H54 (cell line): Measurements from ENCODE around the gene GBX2.
"Not testable (repeated sequence)": the region's sequence is repeated elsewhere in the genome, so short reads cannot be mapped to it uniquely, and the experiment has no call there.

Experiments
- DNase-seq: peaks from one replicate; pipeline ENCODE4 v3.0.0; 2011; ENCODE audit warnings: low spot score, mixed read lengths; ENCODE audit not compliant: insufficient read length
- FAIRE-seq: peaks from 3 replicates; lab custom pipeline; 2011; peaks lifted over from hg19 to GRCh38; lab: Jason Lieb, UNC
- POLR2A ChIP-seq: IDR thresholded peaks from 2 replicates; pipeline ENCODE4 v1.6.1; 2011; ENCODE audit warnings: low read depth, mild to moderate bottlenecking, low read length

The GBX2 gene

GRCh38 chr2:236160366-236161081 is 7.7 kb downstream of the GBX2 start:
- DNase-seq (no peak), FAIRE-seq (no peak)
- TF ChIP-seq POLR2A = no peak

GRCh38 chr2:236159778-236160170 is 8.4 kb downstream of the GBX2 start:
- no peak for FAIRE-seq
- no peak for TF ChIP-seq POLR2A

GRCh38 chr2:236158969-236159777 is 9.0 kb downstream of the GBX2 start:
- FAIRE-seq (no peak), DNase-seq (no peak)
- no peak for TF ChIP-seq POLR2A

More at GRCh38 chr2:236159778-236160170, 8.4 kb downstream of the GBX2 start:
- DNase-seq = no peak

- FAIRE-seq = no peak
- TF ChIP-seq POLR2A = no peak
These were observed 10.2 kb downstream of the GBX2 start for GRCh38 chr2:236157815-236158498.

GRCh38 chr2:236157366-236157765 is 10.8 kb downstream of the GBX2 start:
- no peak for DNase-seq

More at GRCh38 chr2:236157815-236158498, 10.2 kb downstream of the GBX2 start:
- no peak for DNase-seq

GRCh38 chr2:236156860-236157194 is 11.4 kb downstream of the GBX2 start:
- no peak for FAIRE-seq
- no peak for TF ChIP-seq POLR2A
- no peak for DNase-seq

More at GRCh38 chr2:236157366-236157765, 10.8 kb downstream of the GBX2 start:
- FAIRE-seq = no peak
- no peak for TF ChIP-seq POLR2A

GRCh38 chr2:236156095-236156859 is 11.9 kb downstream of the GBX2 start:
- no peak for TF ChIP-seq POLR2A
- FAIRE-seq = no peak
- no peak for DNase-seq

- no peak for TF ChIP-seq POLR2A
- DNase-seq (no peak), FAIRE-seq (no peak)
These were observed 12.8 kb downstream of the GBX2 start for GRCh38 chr2:236155406-236155805.

GRCh38 chr2:236146436-236146835 is 21.8 kb downstream of the GBX2 start:
- FAIRE-seq (no peak), DNase-seq (no peak)
- TF ChIP-seq POLR2A = no peak

- no peak for FAIRE-seq
- no peak for TF ChIP-seq POLR2A
- DNase-seq = no peak
These were observed 24.4 kb downstream of the GBX2 start for GRCh38 chr2:236143811-236144210.

GRCh38 chr2:236141616-236142015 is 26.6 kb downstream of the GBX2 start:
- DNase-seq, FAIRE-seq: not testable (repeated sequence)

- no peak for FAIRE-seq
- TF ChIP-seq POLR2A = no peak
These were observed 31.1 kb downstream of the GBX2 start for GRCh38 chr2:236137066-236137465.

GRCh38 chr2:236136538-236136937 is 31.6 kb downstream of the GBX2 start:
- DNase-seq = no peak
- no peak for TF ChIP-seq POLR2A
- FAIRE-seq = no peak

More at GRCh38 chr2:236137066-236137465, 31.1 kb downstream of the GBX2 start:
- no peak for DNase-seq
